ENCODE data around the gene SYCP2. TPM values are rescaled to one million over a fixed set of nuclear protein-coding genes. Genes with fewer than 3 reads are reported as not detected.

Gene SYCP2, protein sequence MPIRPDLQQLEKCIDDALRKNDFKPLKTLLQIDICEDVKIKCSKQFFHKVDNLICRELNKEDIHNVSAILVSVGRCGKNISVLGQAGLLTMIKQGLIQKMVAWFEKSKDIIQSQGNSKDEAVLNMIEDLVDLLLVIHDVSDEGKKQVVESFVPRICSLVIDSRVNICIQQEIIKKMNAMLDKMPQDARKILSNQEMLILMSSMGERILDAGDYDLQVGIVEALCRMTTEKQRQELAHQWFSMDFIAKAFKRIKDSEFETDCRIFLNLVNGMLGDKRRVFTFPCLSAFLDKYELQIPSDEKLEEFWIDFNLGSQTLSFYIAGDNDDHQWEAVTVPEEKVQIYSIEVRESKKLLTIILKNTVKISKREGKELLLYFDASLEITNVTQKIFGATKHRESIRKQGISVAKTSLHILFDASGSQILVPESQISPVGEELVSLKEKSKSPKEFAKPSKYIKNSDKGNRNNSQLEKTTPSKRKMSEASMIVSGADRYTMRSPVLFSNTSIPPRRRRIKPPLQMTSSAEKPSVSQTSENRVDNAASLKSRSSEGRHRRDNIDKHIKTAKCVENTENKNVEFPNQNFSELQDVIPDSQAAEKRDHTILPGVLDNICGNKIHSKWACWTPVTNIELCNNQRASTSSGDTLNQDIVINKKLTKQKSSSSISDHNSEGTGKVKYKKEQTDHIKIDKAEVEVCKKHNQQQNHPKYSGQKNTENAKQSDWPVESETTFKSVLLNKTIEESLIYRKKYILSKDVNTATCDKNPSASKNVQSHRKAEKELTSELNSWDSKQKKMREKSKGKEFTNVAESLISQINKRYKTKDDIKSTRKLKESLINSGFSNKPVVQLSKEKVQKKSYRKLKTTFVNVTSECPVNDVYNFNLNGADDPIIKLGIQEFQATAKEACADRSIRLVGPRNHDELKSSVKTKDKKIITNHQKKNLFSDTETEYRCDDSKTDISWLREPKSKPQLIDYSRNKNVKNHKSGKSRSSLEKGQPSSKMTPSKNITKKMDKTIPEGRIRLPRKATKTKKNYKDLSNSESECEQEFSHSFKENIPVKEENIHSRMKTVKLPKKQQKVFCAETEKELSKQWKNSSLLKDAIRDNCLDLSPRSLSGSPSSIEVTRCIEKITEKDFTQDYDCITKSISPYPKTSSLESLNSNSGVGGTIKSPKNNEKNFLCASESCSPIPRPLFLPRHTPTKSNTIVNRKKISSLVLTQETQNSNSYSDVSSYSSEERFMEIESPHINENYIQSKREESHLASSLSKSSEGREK (N-terminal part only)
- total RNA-seq, result 0.18 TPM in 1 of 2 replicates, not detected in the other

DNA sequence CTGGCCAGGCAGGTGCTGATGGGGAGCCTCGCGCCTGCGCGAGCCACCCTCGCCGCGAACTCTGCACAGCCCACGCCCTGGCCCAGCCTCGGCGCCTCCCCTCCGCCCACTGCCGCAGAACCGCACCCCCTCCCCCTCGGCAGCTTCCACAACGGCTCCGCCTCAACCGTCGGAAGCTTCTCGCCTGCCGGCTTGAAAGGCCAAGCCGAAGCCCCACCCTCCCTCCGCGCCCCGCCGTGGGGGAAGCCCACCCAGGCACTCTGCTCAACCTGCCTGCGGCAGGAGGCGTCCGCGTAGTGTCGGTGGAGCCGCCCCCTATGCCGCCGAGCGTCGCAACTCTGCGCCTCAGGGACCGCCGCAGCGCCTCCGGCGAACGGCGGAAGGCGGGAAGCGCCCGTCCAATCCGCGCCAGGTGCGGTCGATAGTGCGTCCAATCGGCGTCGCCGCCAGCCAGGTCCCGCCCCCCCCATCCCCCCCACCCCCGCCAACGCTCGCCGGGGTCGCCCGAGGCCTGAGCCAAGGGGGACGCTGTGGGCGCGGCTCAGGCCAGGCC is at the start of gene SYCP2:
TSS of gene SYCP2 (minus strand) at position 342 of the 553 bp plus-strand sequence. CDS start 11,224 bp downstream, outside the sequence.

DNA sequence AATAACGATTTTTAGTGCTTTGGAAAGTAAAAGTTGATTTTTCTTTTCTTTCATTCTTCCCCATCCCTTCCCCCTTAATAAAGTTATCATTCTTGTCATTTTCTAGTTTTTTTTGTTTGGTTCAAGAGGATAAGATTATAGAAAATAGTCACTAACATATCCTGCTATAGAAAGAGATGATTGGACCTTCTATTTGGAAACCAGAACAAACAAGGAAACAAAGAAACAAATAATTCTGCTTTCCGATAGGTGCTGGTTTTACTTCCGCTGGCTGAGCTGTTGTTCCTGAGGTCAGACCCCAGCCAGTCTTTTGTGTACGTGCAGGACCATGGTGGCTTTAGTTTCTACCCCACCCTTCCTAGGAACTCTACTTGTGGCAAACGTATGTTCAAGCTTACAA is 24.7 kb upstream of the SYCP2 start, which contains the start of gene CDH26:
TSS of gene CDH26 (plus strand) at position 301 of the 400 bp plus-strand sequence. CDS start 304 bp downstream, outside the sequence.

DNA sequence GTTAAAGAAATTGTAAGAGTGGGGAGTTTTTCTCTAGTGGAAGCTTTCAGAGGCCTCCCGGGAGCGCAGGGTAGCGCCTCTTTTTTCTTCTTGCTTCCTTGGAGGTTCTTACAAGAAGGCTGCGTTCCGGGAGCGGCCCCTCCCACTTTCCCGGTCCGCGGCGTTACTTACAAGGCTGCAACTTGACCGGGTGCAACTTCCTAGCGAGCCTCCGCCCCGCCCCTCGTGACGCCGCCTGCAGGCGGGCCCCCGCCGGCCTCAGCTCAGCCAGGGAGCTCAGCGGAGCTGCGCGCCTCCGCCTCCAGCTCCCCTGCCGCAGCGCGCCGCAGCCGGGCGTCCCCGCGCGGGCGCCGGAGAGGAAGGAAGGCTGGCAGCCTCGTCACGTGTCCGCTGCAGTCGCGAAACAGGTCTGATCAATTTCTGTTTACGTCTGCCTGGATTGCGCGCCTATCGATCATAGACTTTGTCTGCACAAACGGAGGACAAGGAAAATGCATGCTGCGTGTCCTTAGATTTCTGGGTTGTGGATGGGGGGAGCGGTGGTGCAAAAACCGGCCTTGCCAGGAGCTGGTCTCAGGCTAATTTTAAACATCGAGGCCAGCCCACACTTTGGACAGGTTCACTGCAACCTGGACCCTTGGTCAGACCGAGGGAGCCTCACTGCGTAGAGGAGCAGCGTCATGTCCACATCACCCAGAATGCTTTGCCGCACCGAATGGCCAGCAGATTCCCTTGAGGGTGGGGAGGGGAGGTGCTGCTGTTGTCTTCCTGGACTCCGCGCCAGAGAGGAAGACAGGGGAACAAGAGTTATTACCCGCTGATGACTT is 6.9 kb upstream of the SYCP2 start, which contains the start of the genes FAM217B and PPP1R3D:
TSS of gene FAM217B (plus strand) at position 261 of the 827 bp plus-strand sequence. CDS start 3,555 bp downstream, outside the sequence.
TSS of gene PPP1R3D (minus strand) at position 177 of the 827 bp plus-strand sequence. CDS start 374 bp downstream, outside the sequence.

Other genes starting within 250 kb of the SYCP2 start
- gene PPP1R3D, start 6.7 kb upstream of the SYCP2 start, total RNA-seq, result 3.5 TPM in 2 replicates
- 2.9 and 4.8 TPM in 2 replicates for gene FAM217B, start 6.8 kb upstream of the SYCP2 start, total RNA-seq
- gene CDH26, start 24.8 kb upstream of the SYCP2 start, total RNA-seq, result under 0.01 TPM in 1 of 2 replicates, not detected in the other

All from myometrial cell (primary cell).